LNCaP clone FGC (cell line): ENCODE measurements around the gene CCDC136.

Source experiments
- DNase-seq: peaks from one replicate; pipeline ENCODE4 v3.0.0-alpha.2; 2011; ENCODE audit warnings: low read depth
- H3K4me3 ChIP-seq: 2 replicates; pipeline ENCODE4 v1.5.1; 2011; ENCODE audit warnings: mild to moderate bottlenecking, low read depth, low read length, control low read depth
- CTCF ChIP-seq: IDR thresholded peaks from 2 replicates; pipeline ENCODE4 v1.5.1; 2012; ENCODE audit warnings: mild to moderate bottlenecking; ENCODE audit not compliant: control insufficient read depth, insufficient read depth; ENCODE audit errors: extremely low read depth

Gene CCDC136

GRCh38 chr7:128852537-128853254 is 60.9 kb downstream of the CCDC136 start:
- H3K4me3 ChIP-seq, result no peak overlapping the region
- DNase-seq, result no peak
- no peak for TF ChIP-seq CTCF

DNA sequence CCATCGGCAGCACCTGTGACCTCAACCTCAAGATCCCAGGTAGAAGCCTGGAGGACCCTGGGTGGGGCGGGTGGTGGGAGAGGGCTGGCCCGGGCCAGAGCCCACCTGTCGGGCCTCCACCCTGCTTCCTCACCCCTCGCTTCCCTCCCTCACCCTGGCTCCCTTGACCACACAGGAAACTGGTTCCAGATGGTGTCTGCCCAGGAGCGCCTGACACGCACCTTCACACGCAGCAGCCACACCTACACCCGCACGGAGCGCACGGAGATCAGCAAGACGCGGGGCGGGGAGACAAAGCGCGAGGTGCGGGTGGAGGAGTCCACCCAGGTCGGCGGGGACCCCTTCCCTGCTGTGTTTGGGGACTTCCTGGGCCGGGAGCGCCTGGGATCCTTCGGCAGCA is 62.0 kb downstream of the CCDC136 start:
- H3K4me3 ChIP-seq, result no peak overlapping the region
- no peak for DNase-seq
- no peak for TF ChIP-seq CTCF

DNA sequence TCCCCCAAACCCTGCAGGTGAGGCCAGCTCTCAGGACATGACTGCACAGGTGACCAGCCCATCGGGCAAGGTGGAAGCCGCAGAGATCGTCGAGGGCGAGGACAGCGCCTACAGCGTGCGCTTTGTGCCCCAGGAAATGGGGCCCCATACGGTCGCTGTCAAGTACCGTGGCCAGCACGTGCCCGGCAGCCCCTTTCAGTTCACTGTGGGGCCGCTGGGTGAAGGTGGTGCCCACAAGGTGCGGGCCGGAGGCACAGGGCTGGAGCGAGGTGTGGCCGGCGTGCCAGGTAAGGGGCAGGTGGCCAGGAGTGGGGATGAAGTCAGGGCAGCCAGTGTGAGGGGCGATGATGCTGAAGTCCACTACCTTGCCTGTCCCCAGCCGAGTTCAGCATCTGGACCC is 62.6 kb downstream of the CCDC136 start:
- TF ChIP-seq CTCF, result no peak
- no peak overlapping the region for H3K4me3 ChIP-seq
- DNase-seq, result no peak

DNA sequence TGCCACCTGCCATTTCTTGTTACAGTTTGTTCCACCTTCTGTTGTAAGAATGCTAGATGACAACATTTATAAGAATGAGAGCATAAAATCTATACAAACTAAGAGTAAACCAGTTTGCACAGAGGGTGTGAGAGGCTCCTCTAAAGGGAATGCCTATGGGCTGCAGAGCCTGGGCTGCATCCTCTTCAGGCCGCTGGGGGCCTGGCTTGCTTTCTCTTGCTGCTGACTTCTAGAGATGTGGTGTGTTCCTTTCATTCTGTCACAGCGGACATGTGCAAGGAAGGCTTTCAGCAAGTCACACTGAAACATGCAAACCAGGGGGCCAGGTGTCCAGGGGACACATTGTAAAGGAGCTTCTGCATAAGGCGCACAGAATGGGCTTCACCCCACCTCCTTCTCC is 63.8 kb downstream of the CCDC136 start:
- no peak for DNase-seq
- no peak overlapping the region for H3K4me3 ChIP-seq
- no peak for TF ChIP-seq CTCF

- no peak overlapping the region for H3K4me3 ChIP-seq
- DNase-seq, result no peak
- TF ChIP-seq CTCF, result no peak
These were observed 64.4 kb downstream of the CCDC136 start for GRCh38 chr7:128856001-128856718.

DNA sequence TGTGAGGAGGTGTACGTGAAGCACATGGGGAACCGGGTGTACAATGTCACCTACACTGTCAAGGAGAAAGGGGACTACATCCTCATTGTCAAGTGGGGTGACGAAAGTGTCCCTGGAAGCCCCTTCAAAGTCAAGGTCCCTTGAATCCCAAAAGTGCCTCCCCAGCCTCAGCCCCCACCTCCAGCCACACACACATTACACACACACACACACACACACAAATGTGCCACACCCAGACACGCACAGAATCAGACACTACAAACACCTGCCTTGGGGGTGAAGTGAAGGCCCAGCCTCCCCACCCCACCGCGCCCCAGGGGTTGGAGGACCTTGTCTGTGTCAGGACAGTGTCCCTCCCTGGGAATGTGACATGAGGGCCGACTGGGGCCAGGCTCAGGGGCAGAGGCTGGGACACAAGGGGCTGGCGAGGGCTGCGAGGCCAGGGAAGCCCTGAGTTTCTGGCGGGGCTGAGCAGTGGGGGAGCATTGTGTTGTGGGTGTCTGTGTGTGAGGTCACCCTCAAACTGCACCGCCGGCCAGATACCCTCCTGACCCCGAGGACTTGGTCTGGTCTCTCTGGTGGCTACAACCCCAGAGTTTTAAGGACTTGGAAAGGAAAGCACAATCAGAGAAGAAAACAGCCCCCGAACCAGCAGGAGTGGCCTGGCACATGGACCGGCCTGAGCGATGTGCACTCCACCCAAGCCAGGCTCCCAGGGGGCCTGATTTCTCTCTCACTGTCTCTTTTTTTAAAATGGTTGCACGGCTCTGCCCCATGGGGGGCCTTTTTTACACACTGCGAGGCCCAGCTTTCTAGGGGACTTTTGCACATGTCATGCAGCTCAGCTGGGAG is 66.8 kb downstream of the CCDC136 start:
- H3K4me3 ChIP-seq, result no peak overlapping the region
- no peak for DNase-seq
- TF ChIP-seq CTCF, result no peak
